Fibroblast of lung (primary cell): ENCODE results near the gene SIGLEC9. TPM values are rescaled to one million over a fixed set of nuclear protein-coding genes. Genes with fewer than 3 reads are reported as not detected.

ENCODE experiments used
- DNase-seq, 2 donors: peaks; one replicate each; pipeline versions ENCODE4 v3.0.0 to v3.0.0-alpha.2; 2010; ENCODE audit warnings: low read depth in 2 of 2
- H2AFZ ChIP-seq: 2 replicates; pipeline ENCODE4 v1.5.1; 2012; ENCODE audit warnings: low read length, control low read depth, inconsistent platforms
- H3K27ac ChIP-seq: 2 replicates; pipeline ENCODE4 v1.5.1; 2011; ENCODE audit warnings: low read length, control low read depth; ENCODE audit not compliant: insufficient read depth
- H3K27me3 ChIP-seq: 2 replicates; pipeline ENCODE4 v1.5.1; 2011; ENCODE audit warnings: mild to moderate bottlenecking, low read length; ENCODE audit not compliant: control insufficient read depth, insufficient read depth
- H3K36me3 ChIP-seq: 2 replicates; pipeline ENCODE4 v1.5.1; 2011; ENCODE audit warnings: low read length; ENCODE audit not compliant: control insufficient read depth, insufficient read depth
- H3K4me1 ChIP-seq: 2 replicates; pipeline ENCODE4 v1.5.1; 2011; ENCODE audit warnings: low read length; ENCODE audit not compliant: control insufficient read depth, insufficient read depth; ENCODE audit errors: extremely low read depth
- H3K4me2 ChIP-seq: 2 replicates; pipeline ENCODE4 v1.5.1; 2011; ENCODE audit warnings: low read length, control low read depth; ENCODE audit not compliant: insufficient read depth; ENCODE audit errors: extremely low read depth
- H3K4me3 ChIP-seq, 4 experiments: fragments of 200-600 bp in 1 of 4; sonication (generic) in 1 of 4; replicated peaks in 1 of 4; 2 replicates each; pipeline ENCODE4 v1.5.1; 2011 to 2016; ENCODE audit warnings: low read length in 4 of 4, low read depth in 3 of 4, mild to moderate bottlenecking in 3 of 4, control low read depth in 2 of 4, inconsistent platforms in 1 of 4, mixed read lengths in 1 of 4; ENCODE audit not compliant: insufficient read depth in 1 of 4; ENCODE audit errors: control extremely low read depth in 1 of 4
- H3K79me2 ChIP-seq: 2 replicates; pipeline ENCODE4 v1.5.1; 2012; ENCODE audit warnings: mild to moderate bottlenecking, low read length, inconsistent platforms; ENCODE audit not compliant: control insufficient read depth, insufficient read depth
- H3K9ac ChIP-seq: 2 replicates; pipeline ENCODE4 v1.5.1; 2011; ENCODE audit warnings: mild to moderate bottlenecking, low read length, control low read depth; ENCODE audit not compliant: insufficient read depth
- H3K9me3 ChIP-seq: 2 replicates; pipeline ENCODE4 v1.5.1; 2012; ENCODE audit warnings: low read depth, low read length; ENCODE audit not compliant: control insufficient read depth, insufficient read depth
- H4K20me1 ChIP-seq: 2 replicates; pipeline ENCODE4 v1.5.1; 2011; ENCODE audit warnings: low read length; ENCODE audit not compliant: control insufficient read depth, insufficient read depth; ENCODE audit errors: extremely low read depth
- EZH2 ChIP-seq: IDR thresholded peaks from 2 replicates; pipeline ENCODE4 v1.5.1; 2012; ENCODE audit warnings: low read length, control low read depth, mild to moderate bottlenecking; ENCODE audit errors: missing control alignments
- polyA plus RNA-seq, 2 donors: library from polyadenylated mRNA; depleted of rRNA in 1 of 2; stranded (reverse) in 1 of 2; unstranded in 1 of 2; fragments of >200 nt; gene quantifications; 2 replicates each; pipeline ENCODE4 v1.2.1, GENCODE V29; 2011 to 2012; ENCODE audit warnings: missing spikeins in 1 of 2
- total RNA-seq: library from RNA; depleted of rRNA; stranded (reverse); fragments of >200 nt; gene quantifications from 2 replicates; pipeline ENCODE4 v1.2.1, GENCODE V29; 2014
- TF ChIP-seq, protein P1 (sequence below), 2 donors: IDR thresholded peaks in 1 of 2; conservative IDR thresholded peaks in 1 of 2; 1 replicate in 1 of 2; 2 replicates in 1 of 2; pipeline ENCODE4 v1.5.1; 2011 to 2012; ENCODE audit warnings: low read length in 2 of 2, control low read depth in 1 of 2, inconsistent platforms in 1 of 2, low read depth in 1 of 2, mild to moderate bottlenecking in 1 of 2

SIGLEC9 gene
- total and polyA plus RNA-seq, 2 donors (not counting 1 experiment from before 2014, with no cell fraction given), result not detected

DNA sequence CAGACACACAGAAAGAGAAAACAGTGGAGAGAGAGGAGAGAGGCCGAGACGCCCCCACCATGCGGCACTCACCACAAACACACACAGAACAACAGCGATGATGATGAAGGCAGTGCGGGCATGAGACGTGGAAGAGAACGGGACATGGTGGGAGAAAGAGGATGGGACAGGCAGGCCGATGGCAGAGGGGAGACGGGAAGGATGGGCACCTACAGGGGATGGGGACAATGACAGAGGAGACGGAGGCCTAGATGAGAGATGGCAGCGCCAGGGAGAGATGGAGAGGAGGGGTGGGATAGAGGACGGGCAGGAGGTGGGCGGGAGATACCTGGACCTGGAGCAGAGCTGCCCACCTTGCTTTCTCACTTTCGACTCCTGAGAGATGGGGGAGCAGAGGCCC lies 40.9 kb upstream of the SIGLEC9 start:
- DNase-seq, result no peak
- Histone ChIP-seq H2AFZ (no peak overlapping the region), H3K27me3 (no peaks in the 10 kb centered on the region), H3K9ac (no peak overlapping the region), H3K9me3 (no peaks in the 10 kb centered on the region), H3K4me1 (no peaks in the 10 kb centered on the region), H3K4me3 (no peak overlapping the region), H3K27ac (no peak overlapping the region), H4K20me1 (no peaks in the 10 kb centered on the region), H3K36me3 (no peaks in the 10 kb centered on the region), H3K4me2 (no peak overlapping the region), H3K79me2 (no peaks in the 10 kb centered on the region)
- TF ChIP-seq EZH2, result no peak
- TF ChIP-seq, protein P1, sequence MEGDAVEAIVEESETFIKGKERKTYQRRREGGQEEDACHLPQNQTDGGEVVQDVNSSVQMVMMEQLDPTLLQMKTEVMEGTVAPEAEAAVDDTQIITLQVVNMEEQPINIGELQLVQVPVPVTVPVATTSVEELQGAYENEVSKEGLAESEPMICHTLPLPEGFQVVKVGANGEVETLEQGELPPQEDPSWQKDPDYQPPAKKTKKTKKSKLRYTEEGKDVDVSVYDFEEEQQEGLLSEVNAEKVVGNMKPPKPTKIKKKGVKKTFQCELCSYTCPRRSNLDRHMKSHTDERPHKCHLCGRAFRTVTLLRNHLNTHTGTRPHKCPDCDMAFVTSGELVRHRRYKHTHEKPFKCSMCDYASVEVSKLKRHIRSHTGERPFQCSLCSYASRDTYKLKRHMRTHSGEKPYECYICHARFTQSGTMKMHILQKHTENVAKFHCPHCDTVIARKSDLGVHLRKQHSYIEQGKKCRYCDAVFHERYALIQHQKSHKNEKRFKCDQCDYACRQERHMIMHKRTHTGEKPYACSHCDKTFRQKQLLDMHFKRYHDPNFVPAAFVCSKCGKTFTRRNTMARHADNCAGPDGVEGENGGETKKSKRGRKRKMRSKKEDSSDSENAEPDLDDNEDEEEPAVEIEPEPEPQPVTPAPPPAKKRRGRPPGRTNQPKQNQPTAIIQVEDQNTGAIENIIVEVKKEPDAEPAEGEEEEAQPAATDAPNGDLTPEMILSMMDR (conservative IDR thresholded peaks at IDR 0.05 in 1 of 2, IDR thresholded peaks at IDR 0.05 in 1 of 2; ENCODE audit: low read depth in 1 of 2, low read length in 2 of 2), result no peak

DNA sequence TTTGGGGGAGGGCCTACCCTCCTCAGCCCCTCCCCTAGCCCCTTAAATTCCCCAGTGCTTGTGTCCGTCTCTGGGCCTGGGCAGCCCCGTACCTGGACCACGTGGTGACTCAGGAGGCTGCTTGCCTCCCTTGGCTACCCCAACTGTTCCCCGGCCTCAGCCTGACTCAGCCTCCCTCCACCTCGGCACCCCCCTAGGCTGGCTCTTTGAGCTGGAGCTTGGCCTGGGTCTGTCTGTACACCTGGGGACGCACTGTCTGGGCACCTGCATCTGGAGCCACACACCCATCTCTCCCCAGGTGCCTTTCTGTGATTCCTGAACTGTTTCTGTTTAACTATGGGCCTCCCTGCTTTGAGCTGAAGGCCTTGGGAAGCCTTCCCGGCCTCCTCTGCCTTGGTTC lies 40.2 kb upstream of the SIGLEC9 start:
- H3K36me3 ChIP-seq, result no peaks in the 10 kb centered on the region
- H3K4me3 ChIP-seq, result no peak overlapping the region
- no peak overlapping the region for H3K27ac ChIP-seq
- H2AFZ ChIP-seq, result no peak overlapping the region
- TF ChIP-seq, protein P1 (conservative IDR thresholded peaks at IDR 0.05 in 1 of 2, IDR thresholded peaks at IDR 0.05 in 1 of 2; ENCODE audit: low read depth in 1 of 2, low read length in 2 of 2), result no peak
- TF ChIP-seq EZH2, result no peak
- no peak overlapping the region for H3K4me2 ChIP-seq
- DNase-seq, result no peak
- no peaks in the 10 kb centered on the region for H3K27me3 ChIP-seq
- no peaks in the 10 kb centered on the region for H3K9me3 ChIP-seq
- H3K79me2 ChIP-seq, result no peaks in the 10 kb centered on the region
- H3K9ac ChIP-seq, result no peak overlapping the region
- H3K4me1 ChIP-seq, result no peaks in the 10 kb centered on the region
- no peaks in the 10 kb centered on the region for H4K20me1 ChIP-seq

DNA sequence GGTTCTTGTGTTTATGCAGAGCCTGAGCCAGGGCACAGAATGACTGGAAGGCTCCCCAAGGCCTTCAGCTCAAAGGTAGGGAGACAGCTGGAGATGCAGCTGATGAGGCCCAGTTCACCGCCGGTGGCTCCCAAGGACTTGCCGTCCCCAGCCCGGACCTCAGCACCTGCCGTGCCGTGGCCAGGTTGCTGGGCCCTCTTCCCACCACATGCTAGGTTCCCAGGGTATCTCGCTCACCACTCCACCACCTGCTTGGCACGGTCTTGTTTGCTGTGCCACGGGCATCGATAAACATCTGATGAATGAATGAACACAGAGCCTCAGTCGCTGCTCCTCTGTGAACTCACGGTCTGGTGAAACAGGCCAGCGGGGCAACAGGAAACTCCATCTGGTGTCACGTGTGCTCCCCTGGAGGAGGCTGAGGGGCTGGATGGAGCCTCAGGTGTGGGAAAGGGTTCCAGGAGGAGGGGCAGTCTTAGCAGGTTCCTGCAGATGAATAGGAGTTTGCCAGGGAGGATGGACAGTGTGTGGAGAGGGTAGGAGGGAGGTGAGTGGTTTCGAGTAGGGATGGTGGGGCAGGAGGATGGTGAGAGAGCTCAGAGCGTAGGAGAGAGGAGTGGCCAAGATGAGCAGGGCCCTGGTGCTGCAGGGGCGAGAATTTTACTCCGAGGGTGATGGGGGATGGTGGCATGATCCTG lies 38.4 kb upstream of the SIGLEC9 start:
- TF ChIP-seq, protein P1 (conservative IDR thresholded peaks at IDR 0.05 in 1 of 2, IDR thresholded peaks at IDR 0.05 in 1 of 2; ENCODE audit: low read depth in 1 of 2, low read length in 2 of 2), result no peak
- no peak for TF ChIP-seq EZH2
- Histone ChIP-seq H3K27me3 (no peaks in the 10 kb centered on the region), H2AFZ (no peak overlapping the region), H3K27ac (no peak overlapping the region), H3K4me2 (no peak overlapping the region), H3K9ac (no peak overlapping the region), H3K4me3 (no peak overlapping the region), H3K79me2 (no peaks in the 10 kb centered on the region), H3K4me1 (no peaks in the 10 kb centered on the region), H3K36me3 (no peaks in the 10 kb centered on the region), H4K20me1 (no peaks in the 10 kb centered on the region), H3K9me3 (no peaks in the 10 kb centered on the region)
- DNase-seq, result no peak
